ENCODE data around the gene MPPED2.

- TF ChIP-seq CTCF (optimal IDR thresholded peaks at IDR 0.05 in 1 of 3, IDR thresholded peaks at IDR 0.05 in 1 of 3, conservative IDR thresholded peaks at IDR 0.05 in 1 of 3; ENCODE audit: extremely low read depth in 1 of 3, insufficient read depth in 2 of 3, low read length in 3 of 3): no peak
- TF ChIP-seq EZH2 (IDR thresholded peaks at IDR 0.05; ENCODE audit: low read length): no peak
Measured at GRCh38 chr11:30468881-30469280, 117.3 kb downstream of the MPPED2 start.

All from keratinocyte (primary cell).